H9 (cell line): Measurements from ENCODE around the gene TRNP1. TPM values are rescaled to one million over a fixed set of nuclear protein-coding genes. Genes with fewer than 3 reads are reported as not detected.

Experiments
- DNase-seq: peaks from one replicate; pipeline ENCODE4 v3.0.0-alpha.2; 2017
- H2AFZ ChIP-seq: one replicate; pipeline ENCODE4 v1.6.1; 2013; ENCODE audit warnings: mild to moderate bottlenecking, low read length, control low read depth, moderate library complexity
- H2AK5ac ChIP-seq: 2 replicates; pipeline ENCODE4 v1.6.1; 2013; ENCODE audit warnings: low read length, control low read depth, mixed read lengths; ENCODE audit not compliant: insufficient read length
- H2BK120ac ChIP-seq: one replicate; pipeline ENCODE4 v1.6.1; 2013; ENCODE audit warnings: low read depth, mild to moderate bottlenecking, low read length, control low read depth, inconsistent platforms; ENCODE audit not compliant: poor library complexity, severe bottlenecking
- H2BK12ac ChIP-seq: 2 replicates; pipeline ENCODE4 v1.6.1; 2013; ENCODE audit warnings: low read length, control low read depth, mixed read lengths, low read depth; ENCODE audit not compliant: insufficient read length
- H2BK15ac ChIP-seq: 2 replicates; pipeline ENCODE4 v1.6.1; 2013; ENCODE audit warnings: low read depth, low read length, control low read depth
- H2BK20ac ChIP-seq: one replicate; pipeline ENCODE4 v1.6.1; 2013; ENCODE audit warnings: low read depth, mild to moderate bottlenecking, low read length, control low read depth, inconsistent platforms; ENCODE audit not compliant: poor library complexity, severe bottlenecking
- H2BK5ac ChIP-seq: 2 replicates; pipeline ENCODE4 v1.6.1; 2013; ENCODE audit warnings: low read length, control low read depth, mixed read lengths; ENCODE audit not compliant: insufficient read length
- H3K14ac ChIP-seq: 2 replicates; pipeline ENCODE4 v1.6.1; 2013; ENCODE audit warnings: low read length, control low read depth; ENCODE audit not compliant: insufficient read depth
- H3K18ac ChIP-seq: 2 replicates; pipeline ENCODE4 v1.6.1; 2013; ENCODE audit warnings: low read depth, mild to moderate bottlenecking, mixed read lengths, low read length, control low read depth; ENCODE audit not compliant: insufficient read length
- H3K23ac ChIP-seq: 2 replicates; pipeline ENCODE4 v1.6.1; 2013; ENCODE audit warnings: low read length, control low read depth, mixed read lengths, low read depth; ENCODE audit not compliant: insufficient read length
- H3K23me2 ChIP-seq: 2 replicates; pipeline ENCODE4 v1.6.1; 2013; ENCODE audit warnings: low read depth, mild to moderate bottlenecking, mixed read lengths, low read length, control low read depth; ENCODE audit not compliant: insufficient read length, poor library complexity, severe bottlenecking
- H3K27ac ChIP-seq: 2 replicates; pipeline ENCODE4 v1.5.1; 2013; ENCODE audit warnings: low read length, control low read depth, mixed read lengths, low read depth; ENCODE audit not compliant: insufficient read length
- H3K27me3 ChIP-seq: 2 replicates; pipeline ENCODE4 v1.6.1; 2013; ENCODE audit warnings: low read length, control low read depth, inconsistent platforms; ENCODE audit not compliant: insufficient read depth
- H3K4ac ChIP-seq: 2 replicates; pipeline ENCODE4 v1.6.1; 2013; ENCODE audit warnings: low read depth, mild to moderate bottlenecking, control low read depth, inconsistent platforms, low read length, moderate library complexity
- H3K4me1 ChIP-seq: 2 replicates; pipeline ENCODE4 v1.6.1; 2013; ENCODE audit warnings: low read length, control low read depth, inconsistent platforms; ENCODE audit not compliant: insufficient read depth
- H3K4me2 ChIP-seq: 2 replicates; pipeline ENCODE4 v1.6.1; 2013; ENCODE audit warnings: low read length, control low read depth, mixed read lengths; ENCODE audit not compliant: insufficient read length, insufficient read depth
- H3K56ac ChIP-seq: 2 replicates; pipeline ENCODE4 v1.6.1; 2013; ENCODE audit warnings: low read depth, mild to moderate bottlenecking, mixed read lengths, low read length, control low read depth; ENCODE audit not compliant: insufficient read length
- H3K79me1 ChIP-seq: 2 replicates; pipeline ENCODE4 v1.6.1; 2013; ENCODE audit warnings: low read depth, mild to moderate bottlenecking, moderate library complexity, low read length, control low read depth, inconsistent platforms; ENCODE audit not compliant: insufficient read depth, poor library complexity, severe bottlenecking
- H3K79me2 ChIP-seq: 2 replicates; pipeline ENCODE4 v1.6.1; 2013; ENCODE audit warnings: low read length, control low read depth, inconsistent platforms; ENCODE audit not compliant: insufficient read depth
- H3K9ac ChIP-seq: 2 replicates; pipeline ENCODE4 v1.6.1; 2013; ENCODE audit warnings: low read length, control low read depth, mixed read lengths; ENCODE audit not compliant: insufficient read length; ENCODE audit errors: extremely low read depth
- H3K9me3 ChIP-seq: one replicate; pipeline ENCODE4 v1.6.1; 2013; ENCODE audit warnings: low read depth, low read length, inconsistent platforms; ENCODE audit not compliant: control insufficient read depth
- H3T11ph ChIP-seq: one replicate; pipeline ENCODE4 v1.6.1; 2013; ENCODE audit warnings: mild to moderate bottlenecking, low read length, control low read depth, inconsistent platforms
- H4K20me1 ChIP-seq: one replicate; pipeline ENCODE4 v1.6.1; 2013; ENCODE audit not compliant: control insufficient read depth, insufficient read length, insufficient read depth
- H4K5ac ChIP-seq: 2 replicates; pipeline ENCODE4 v1.6.1; 2013; ENCODE audit warnings: low read depth, mild to moderate bottlenecking, mixed read lengths, low read length, control low read depth; ENCODE audit not compliant: insufficient read length
- H4K8ac ChIP-seq: replicated peaks from 2 replicates; pipeline ENCODE4 v1.6.1; 2013; ENCODE audit warnings: low read length, control low read depth, mixed read lengths, low read depth; ENCODE audit not compliant: insufficient read length
- H4K91ac ChIP-seq: 2 replicates; pipeline ENCODE4 v1.6.1; 2013; ENCODE audit warnings: low read depth, mild to moderate bottlenecking, moderate library complexity, mixed read lengths, low read length, control low read depth; ENCODE audit not compliant: insufficient read length
- H3K27ac Mint-ChIP-seq, 3 experiments: 2 replicates in 2 of 3; 3 replicates in 1 of 3; pipeline ENCODE4 v1.8.0; 2020 to 2021; ENCODE audit warnings: mixed read lengths in 3 of 3, mild to moderate bottlenecking in 1 of 3, moderate library complexity in 1 of 3
- H3K27me3 Mint-ChIP-seq: 2 replicates; pipeline ENCODE4 v1.8.0; 2021; ENCODE audit warnings: low read depth, mild to moderate bottlenecking, moderate library complexity, mixed read lengths
- H3K36me3 Mint-ChIP-seq, 3 experiments: 2 replicates in 2 of 3; 3 replicates in 1 of 3; pipeline ENCODE4 v1.8.0; 2020 to 2021; ENCODE audit warnings: low read depth in 3 of 3, mixed read lengths in 3 of 3; ENCODE audit not compliant: insufficient read depth in 1 of 3
- H3K4me1 Mint-ChIP-seq, 2 experiments: 2 replicates each; pipeline ENCODE4 v1.8.0; 2020; ENCODE audit warnings: mixed read lengths in 2 of 2
- H3K4me3 Mint-ChIP-seq, 2 experiments: 2 replicates in 1 of 2; 3 replicates in 1 of 2; pipeline ENCODE4 v1.8.0; 2020 to 2021; ENCODE audit warnings: mild to moderate bottlenecking in 2 of 2, mixed read lengths in 2 of 2, moderate library complexity in 1 of 2
- H3K9me3 Mint-ChIP-seq, 2 experiments: 2 replicates in 1 of 2; 3 replicates in 1 of 2; pipeline ENCODE4 v1.8.0; 2020; ENCODE audit warnings: mild to moderate bottlenecking in 2 of 2, mixed read lengths in 2 of 2, moderate library complexity in 1 of 2
- CTCF ChIP-seq: fragments of 200-600 bp; sonication (generic); conservative IDR thresholded peaks from 3 replicates; pipeline ENCODE4 v1.8.0; 2021; ENCODE audit warnings: antibody characterized with exemption, mild to moderate bottlenecking
- WGBS: extraction: QIAGEN DNeasy Blood & Tissue Kit; methylation state at CpG from one replicate; pipeline ENCODE4 v1.1.7; 2013; ENCODE audit warnings: missing lambda C conversion rate, low lambda C conversion rate, mixed read lengths; ENCODE audit not compliant: insufficient read length; ENCODE audit errors: extremely low coverage; 5-methylcytosine and 5-hydroxymethylcytosine counted together
- total RNA-seq: library from RNA; stranded (reverse); gene quantifications from 2 replicates; pipeline ENCODE4 v1.2.1, GENCODE V29; 2021

Gene TRNP1
- total RNA-seq, 1 experiment from 2014 or later, result 39.0 TPM

- Histone ChIP-seq H4K5ac (no peak overlapping the region), H2BK12ac (no peak overlapping the region), H3T11ph (no peak overlapping the region), H3K9ac (no peak overlapping the region), H4K20me1 (no peaks in the 10 kb centered on the region), H3K18ac (no peak overlapping the region), H2BK5ac (no peak overlapping the region), H2BK120ac (no peak overlapping the region), H3K27me3 (no peaks in the 10 kb centered on the region; the same call in 1 of the 2 replicates), H2BK15ac (no peak overlapping the region), H2BK20ac (no peak overlapping the region), H3K4ac (no peak overlapping the region), H3K23me2 (no peaks in the 10 kb centered on the region), H2AK5ac (no peak overlapping the region), H3K79me2 (no peaks in the 10 kb centered on the region), H3K56ac (no peak overlapping the region), H3K27ac (no peak overlapping the region), H3K9me3 (no peaks in the 10 kb centered on the region), H3K14ac (no peak overlapping the region), H4K8ac (no peak overlapping the region), H3K23ac (no peak overlapping the region), H3K4me2 (no peak overlapping the region), H3K79me1 (no peaks in the 10 kb centered on the region), H2AFZ (no peak overlapping the region), H4K91ac (no peak overlapping the region), H3K4me1 (no peaks in the 10 kb centered on the region)
- no peaks in the 10 kb centered on the region for H3K36me3 Mint-ChIP-seq
- H3K27me3 Mint-ChIP-seq, result peaks cover 11% of the 10 kb centered on the region
- H3K27ac Mint-ChIP-seq, result peak overlapping the region; percentile 13 to 86 (median 70); a peak in 4 of 7 replicates
- no CpG with 5 or more reads among the region's 6 CpGs for WGBS
- no peaks in the 10 kb centered on the region for H3K9me3 Mint-ChIP-seq
- peaks cover 14 to 29% of the 10 kb centered on the region in 2 experiments for H3K4me1 Mint-ChIP-seq
- TF ChIP-seq CTCF, result no peak
- no peak for DNase-seq
- H3K4me3 Mint-ChIP-seq, result peak overlapping the region in 1 of 2 experiments; percentile 31; a peak in 2 of 5 replicates
These were observed 21.1 kb upstream of the TRNP1 start for GRCh38 chr1:26972390-26972789.
